Kidney epithelial cell (primary cell): ENCODE data around the gene UBE2I. TPM values are rescaled to one million over a fixed set of nuclear protein-coding genes. Genes with fewer than 3 reads are reported as not detected.
"Not testable (repeated sequence)": the region's sequence is repeated elsewhere in the genome, so short reads cannot be mapped to it uniquely, and the experiment has no call there.

Experiments used
- DNase-seq: peaks from one replicate; pipeline ENCODE4 v3.0.0-alpha.2; 2010; ENCODE audit warnings: low read depth
- H3K27me3 ChIP-seq: 2 replicates; pipeline ENCODE4 v1.6.0; 2011; ENCODE audit warnings: low read length; ENCODE audit not compliant: control insufficient read depth, insufficient read depth
- H3K36me3 ChIP-seq: 2 replicates; pipeline ENCODE4 v1.5.1; 2011; ENCODE audit warnings: low read length; ENCODE audit not compliant: control insufficient read depth, insufficient read depth
- H3K4me3 ChIP-seq: 2 replicates; pipeline ENCODE4 v1.5.1; 2011; ENCODE audit warnings: low read depth, mild to moderate bottlenecking, control low read depth, low read length
- total RNA-seq: library from RNA; depleted of rRNA; stranded (reverse); fragments of >200 nt; gene quantifications from 2 replicates; pipeline ENCODE4 v1.2.3, GENCODE V29; 2015
- TF ChIP-seq, protein P1 (sequence below): IDR thresholded peaks from 2 replicates; pipeline ENCODE4 v1.5.1; 2011; ENCODE audit warnings: mild to moderate bottlenecking, moderate library complexity, low read length, control low read depth, inconsistent platforms; ENCODE audit not compliant: insufficient read depth, poor library complexity, severe bottlenecking

The UBE2I gene
- total RNA-seq, 1 donor from 2014 or later: 139 TPM

GRCh38 chr16:1288813-1289476, 20.5 kb upstream of the UBE2I start:
- no peak for DNase-seq
- Histone ChIP-seq H3K27me3 (peaks cover 72% of the 10 kb centered on the region), H3K36me3 (no peaks in the 10 kb centered on the region), H3K4me3 (no peak overlapping the region)
- TF ChIP-seq, protein P1, sequence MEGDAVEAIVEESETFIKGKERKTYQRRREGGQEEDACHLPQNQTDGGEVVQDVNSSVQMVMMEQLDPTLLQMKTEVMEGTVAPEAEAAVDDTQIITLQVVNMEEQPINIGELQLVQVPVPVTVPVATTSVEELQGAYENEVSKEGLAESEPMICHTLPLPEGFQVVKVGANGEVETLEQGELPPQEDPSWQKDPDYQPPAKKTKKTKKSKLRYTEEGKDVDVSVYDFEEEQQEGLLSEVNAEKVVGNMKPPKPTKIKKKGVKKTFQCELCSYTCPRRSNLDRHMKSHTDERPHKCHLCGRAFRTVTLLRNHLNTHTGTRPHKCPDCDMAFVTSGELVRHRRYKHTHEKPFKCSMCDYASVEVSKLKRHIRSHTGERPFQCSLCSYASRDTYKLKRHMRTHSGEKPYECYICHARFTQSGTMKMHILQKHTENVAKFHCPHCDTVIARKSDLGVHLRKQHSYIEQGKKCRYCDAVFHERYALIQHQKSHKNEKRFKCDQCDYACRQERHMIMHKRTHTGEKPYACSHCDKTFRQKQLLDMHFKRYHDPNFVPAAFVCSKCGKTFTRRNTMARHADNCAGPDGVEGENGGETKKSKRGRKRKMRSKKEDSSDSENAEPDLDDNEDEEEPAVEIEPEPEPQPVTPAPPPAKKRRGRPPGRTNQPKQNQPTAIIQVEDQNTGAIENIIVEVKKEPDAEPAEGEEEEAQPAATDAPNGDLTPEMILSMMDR: no peak

GRCh38 chr16:1289477-1289866, 20.0 kb upstream of the UBE2I start:
- H3K4me3 ChIP-seq: no peak overlapping the region
- no peak for DNase-seq
- TF ChIP-seq, protein P1: no peak
- peaks cover 67% of the 10 kb centered on the region for H3K27me3 ChIP-seq
- H3K36me3 ChIP-seq: no peaks in the 10 kb centered on the region

DNA sequence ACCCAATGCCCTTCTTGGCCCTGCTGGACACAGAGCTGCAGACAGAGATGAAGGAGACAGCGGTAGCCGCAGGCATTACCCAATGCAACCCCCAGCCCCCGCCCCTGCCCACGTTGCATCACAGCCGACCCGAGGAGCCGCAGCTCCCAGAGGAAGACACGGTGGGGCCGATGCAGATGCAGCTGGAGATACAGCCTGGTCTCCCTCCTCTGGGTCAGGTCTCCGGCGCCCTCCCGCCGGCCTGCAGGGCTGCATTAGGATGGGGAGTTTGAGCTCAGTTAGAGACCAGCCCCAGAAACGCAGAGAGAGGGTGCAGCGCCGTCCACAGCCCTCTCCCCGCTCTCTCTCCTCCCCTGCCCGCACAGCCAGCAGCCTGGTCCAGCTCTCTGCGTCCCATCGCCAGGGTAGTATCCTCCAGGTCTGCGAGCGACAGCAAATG, 19.4 kb upstream of the UBE2I start:
- DNase-seq: no peak
- H3K27me3 ChIP-seq: peaks cover 66% of the 10 kb centered on the region
- H3K36me3 ChIP-seq: no peaks in the 10 kb centered on the region
- no peak overlapping the region for H3K4me3 ChIP-seq
- TF ChIP-seq, protein P1: no peak

GRCh38 chr16:1290860-1291575, 18.4 kb upstream of the UBE2I start:
- peaks cover 58% of the 10 kb centered on the region for H3K27me3 ChIP-seq
- TF ChIP-seq, protein P1: no peak
- H3K36me3 ChIP-seq: no peaks in the 10 kb centered on the region
- DNase-seq: no peak
- no peak overlapping the region for H3K4me3 ChIP-seq

DNA sequence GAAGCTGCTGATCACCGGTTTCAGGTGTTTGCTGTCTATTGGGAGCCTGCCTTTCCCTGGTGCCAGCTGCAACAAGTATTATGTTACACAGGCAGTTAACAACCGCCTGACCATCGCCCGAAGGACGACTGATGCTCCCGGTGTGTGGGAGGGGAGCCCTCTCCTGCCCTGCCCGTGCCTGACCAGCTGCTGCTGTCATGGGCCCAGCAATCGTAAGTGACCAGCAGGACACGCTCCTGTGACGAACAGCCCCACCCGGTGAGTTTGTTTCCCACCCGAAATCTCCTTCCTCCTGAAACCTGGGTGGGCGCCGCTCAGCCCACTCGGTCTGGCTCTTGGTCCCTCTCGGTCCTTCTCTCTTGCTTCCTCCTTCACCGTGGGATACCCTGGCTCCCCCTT, 17.9 kb upstream of the UBE2I start:
- TF ChIP-seq, protein P1: no peak
- DNase-seq: no peak
- H3K27me3 ChIP-seq: peaks cover 53% of the 10 kb centered on the region
- H3K36me3 ChIP-seq: no peaks in the 10 kb centered on the region
- no peak overlapping the region for H3K4me3 ChIP-seq

DNA sequence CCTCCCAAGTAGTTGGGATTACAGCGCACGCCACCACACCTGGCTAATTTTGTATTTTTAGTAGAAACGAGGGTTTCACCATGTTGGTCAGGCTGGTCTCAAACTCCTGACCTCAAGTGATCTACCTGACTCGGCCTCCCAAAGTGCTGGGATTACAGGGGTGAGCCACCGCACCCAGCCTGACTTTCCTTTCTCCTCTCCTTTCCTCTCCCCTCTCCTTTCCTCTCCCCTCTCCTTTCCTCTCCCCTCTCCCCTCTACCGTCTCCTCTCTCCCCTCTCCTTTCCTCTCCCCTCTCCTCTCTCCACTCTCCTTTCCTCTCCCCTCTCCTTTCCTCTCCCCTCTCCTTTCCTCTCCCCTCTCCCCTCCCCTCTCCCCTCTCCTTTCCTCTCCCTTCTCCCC, 17.2 kb upstream of the UBE2I start:
- not testable (repeated sequence) for H3K36me3 ChIP-seq, DNase-seq, H3K4me3 ChIP-seq
- H3K27me3 ChIP-seq: peaks cover 47% of the 10 kb centered on the region

DNA sequence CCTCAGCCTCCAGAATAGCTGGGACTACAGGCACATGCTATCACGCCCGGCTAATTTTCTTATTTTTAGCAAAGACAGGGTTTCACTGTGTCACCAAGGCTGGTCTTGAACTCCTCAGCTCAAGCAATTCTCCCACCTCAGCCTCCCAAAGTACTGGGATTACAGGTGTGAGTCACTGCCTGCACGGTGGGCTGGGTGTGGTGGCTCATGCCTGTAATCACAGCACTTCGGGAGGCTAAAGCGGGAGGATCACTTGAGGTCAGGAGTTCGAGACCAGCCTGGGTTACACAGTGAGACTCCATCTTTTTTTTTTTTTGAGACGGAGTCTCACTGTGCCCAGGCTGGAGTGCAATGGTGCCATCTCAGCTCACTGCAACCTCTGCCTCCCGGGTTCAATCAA, 16.6 kb upstream of the UBE2I start:
- peaks cover 41% of the 10 kb centered on the region for H3K27me3 ChIP-seq
- DNase-seq, H3K4me3 ChIP-seq, H3K36me3 ChIP-seq: not testable (repeated sequence)
